Tibial nerve (tissue), 3 donors: ENCODE measurements around the gene TECPR2.

Experiments
- CTCF ChIP-seq, 5 experiments: fragments of 200-600 bp in 3 of 5; fragments of 450-650 bp in 2 of 5; sonication (generic) in 3 of 5; IDR thresholded peaks; one replicate each; pipeline ENCODE4 v1.5.1; 2016 to 2019; ENCODE audit warnings: antibody characterized with exemption in 5 of 5, mild to moderate bottlenecking in 3 of 5, moderate library complexity in 2 of 5
- POLR2A ChIP-seq, 2 donors: fragments of 450-650 bp; IDR thresholded peaks; one replicate each; pipeline ENCODE4 v1.6.1; 2017; ENCODE audit warnings: antibody characterized with exemption in 2 of 2, mild to moderate bottlenecking in 2 of 2, moderate library complexity in 2 of 2

- TF ChIP-seq POLR2A (IDR thresholded peaks at IDR 0.05) (no peak), CTCF (IDR thresholded peaks at IDR 0.05) (no peak)
Measured at GRCh38 chr14:102495491-102496330, 133.0 kb downstream of the TECPR2 start.
